K562 (cell line): ENCODE results near the gene TMEM214. TPM values are rescaled to one million over a fixed set of nuclear protein-coding genes. Genes with fewer than 3 reads are reported as not detected.

Experiments
- BDP1 ChIP-seq: IDR thresholded peaks from 3 replicates; pipeline ENCODE4 v1.6.1; 2011; ENCODE audit not compliant: insufficient read length, insufficient read depth
- CHD2 ChIP-seq: IDR thresholded peaks from 2 replicates; pipeline ENCODE4 v1.6.1; 2011; ENCODE audit warnings: low read depth, low read length
- E2F6 ChIP-seq, 2 experiments: IDR thresholded peaks; 2 replicates each; pipeline ENCODE4 v1.6.1; 2011; ENCODE audit warnings: borderline replicate concordance in 1 of 2, control low read depth in 1 of 2, low read depth in 1 of 2, low read length in 1 of 2, mild to moderate bottlenecking in 1 of 2, mixed read lengths in 1 of 2, moderate library complexity in 1 of 2; ENCODE audit not compliant: insufficient read depth in 1 of 2, insufficient read length in 1 of 2, poor library complexity in 1 of 2, severe bottlenecking in 1 of 2; ENCODE audit errors: extremely low read depth in 1 of 2
- ILF3 ChIP-seq: fragments of 450-650 bp; IDR thresholded peaks from 2 replicates; pipeline ENCODE4 v1.6.1; 2018; ENCODE audit warnings: antibody characterized with exemption, mild to moderate bottlenecking, moderate library complexity, borderline replicate concordance
- MECOM ChIP-seq: fragments of 250-450 bp; sonication (Bioruptor Pico); IDR thresholded peaks from 2 replicates; pipeline ENCODE4 v1.8.0; 2022; ENCODE audit warnings: inconsistent platforms
- RBBP5 ChIP-seq: fragments of 200-600 bp; sonication (generic); IDR thresholded peaks from 2 replicates; pipeline ENCODE4 v1.6.1; 2012; ENCODE audit warnings: borderline replicate concordance, mild to moderate bottlenecking, low read length, control low read depth, inconsistent platforms; ENCODE audit not compliant: insufficient read depth, poor library complexity, severe bottlenecking
- RBM25 ChIP-seq: fragments of 200-400 bp; formaldehyde crosslinking; IDR thresholded peaks from 2 replicates; pipeline ENCODE4 v1.6.1; 2018; ENCODE audit warnings: low read length, low read depth, moderate library complexity; ENCODE audit not compliant: severe bottlenecking
- SMAD3 ChIP-seq: fragments of 450-650 bp; formaldehyde crosslinking; conservative IDR thresholded peaks from 2 replicates; pipeline ENCODE4 v1.4.0; 2020; ENCODE audit warnings: mild to moderate bottlenecking
- SRSF1 ChIP-seq: fragments of 200-400 bp; formaldehyde crosslinking; IDR thresholded peaks from 2 replicates; pipeline ENCODE4 v1.6.1; 2017; ENCODE audit warnings: mild to moderate bottlenecking, low read depth, low read length, moderate library complexity
- TCF3 ChIP-seq: sonication (generic); formaldehyde crosslinking; IDR thresholded peaks from 2 replicates; pipeline ENCODE4 v1.4.0; 2020; ENCODE audit warnings: mild to moderate bottlenecking, missing genetic modification reagents
- TEAD4 ChIP-seq, 2 experiments: sonication (generic) in 1 of 2; formaldehyde crosslinking in 1 of 2; IDR thresholded peaks; 2 replicates each; pipeline versions ENCODE4 v1.6.1 to v1.8.0; 2012 to 2022; ENCODE audit warnings: borderline replicate concordance in 1 of 2, inconsistent platforms in 1 of 2, low read length in 1 of 2, mild to moderate bottlenecking in 1 of 2, missing genetic modification reagents in 1 of 2
- ZBED1 ChIP-seq: IDR thresholded peaks from 2 replicates; pipeline ENCODE4 v1.6.1; 2014
- ZBTB5 ChIP-seq: fragments of 450-650 bp; IDR thresholded peaks from 2 replicates; pipeline ENCODE4 v1.6.1; 2017; ENCODE audit warnings: antibody characterized with exemption
- ZNF280A ChIP-seq: fragments of 450-650 bp; IDR thresholded peaks from 2 replicates; pipeline ENCODE4 v1.6.1; 2018; ENCODE audit warnings: mild to moderate bottlenecking, low read depth; ENCODE audit not compliant: partially characterized antibody
- ZNF512 ChIP-seq: IDR thresholded peaks from 2 replicates; pipeline ENCODE4 v1.6.1; 2016; ENCODE audit warnings: missing genetic modification characterization, missing compliant biosample characterization
- ZNF668 ChIP-seq: fragments of 250-450 bp; sonication (Bioruptor Pico); IDR thresholded peaks from 2 replicates; pipeline ENCODE4 v1.8.0; 2022; ENCODE audit warnings: mild to moderate bottlenecking, inconsistent platforms
- ZNF75A ChIP-seq: fragments of 450-650 bp; formaldehyde crosslinking; IDR thresholded peaks from 2 replicates; pipeline ENCODE4 v1.4.0; 2020; ENCODE audit warnings: mild to moderate bottlenecking
- polyA plus RNA-seq, 8 experiments: library from polyadenylated mRNA; depleted of rRNA in 4 of 8; stranded (reverse) in 5 of 8; unstranded in 3 of 8; fragments of >200 nt; fragmentation: Nextera tagmentation in 2 of 8; fragmentation: Illumina TruSeq in 1 of 8; extraction: Ambion mirVana in 2 of 8; extraction: Trizol in 1 of 8; gene quantifications; 2 replicates each; pipeline versions ENCODE4 v1.2.1 to v1.2.3, GENCODE V29; 2011 to 2014; ENCODE audit warnings: inconsistent platforms in 1 of 8, missing spikeins in 1 of 8
- total RNA-seq, 7 experiments: library from RNA; depleted of rRNA in 6 of 7; stranded (reverse); fragments of >200 nt in 6 of 7; fragmentation: Illumina TruSeq in 2 of 7; extraction: Trizol in 2 of 7; gene quantifications; 2 replicates each; pipeline versions ENCODE4 v1.2.1 to v1.2.3, GENCODE V29; 2011 to 2021; ENCODE audit warnings: low replicate concordance in 1 of 7

TMEM214 gene
- total and polyA plus RNA-seq, 9 of the 15 experiments (the other 6 are each of a cell fraction or from before 2014, with no cell fraction given), result 11.4 to 81.4 (median 44.1) TPM

GRCh38 chr2:27007416-27008374, 25.1 kb upstream of the TMEM214 start (continued):
- TF ChIP-seq ZNF512 (tag), result no peak
- TF ChIP-seq CHD2, result no peak
- TF ChIP-seq RBBP5, result peak; percentile 22
- no peak for TF ChIP-seq ZNF280A
- TF ChIP-seq SMAD3 (CRISPR knock-in tag), result no peak
- peak; percentile 68 for TF ChIP-seq MECOM
- no peak for TF ChIP-seq SRSF1
- TF ChIP-seq ZBED1, result no peak
- TF ChIP-seq ZNF75A (CRISPR knock-in tag), result peak; percentile 57; the same call in 1 of the 2 replicates
- TF ChIP-seq TEAD4 (IDR thresholded peaks at IDR 0.05; ENCODE audit: low read length), result peak; percentile 93
- no peak for TF ChIP-seq TEAD4 (CRISPR knock-in tag; IDR thresholded peaks at IDR 0.05; ENCODE audit: borderline replicate concordance)
- TF ChIP-seq BDP1, result no peak
- TF ChIP-seq ZNF668 (CRISPR knock-in tag), result 0 out of 2 replicates have a peak, but pooled peaks have one; percentile 57
- no peak for TF ChIP-seq ILF3
- no peak for TF ChIP-seq RBM25
- TF ChIP-seq TCF3 (CRISPR knock-in tag), result peak; percentile 86
- TF ChIP-seq ZBTB5, result no peak
- TF ChIP-seq E2F6 (IDR thresholded peaks at IDR 0.05; ENCODE audit: borderline replicate concordance in 1 of 2, extremely low read depth in 1 of 2, insufficient read depth in 1 of 2, insufficient read length in 1 of 2, low read depth in 1 of 2, low read length in 1 of 2, poor library complexity in 1 of 2, severe bottlenecking in 1 of 2), result no peak
